BLaER1 (cell line): ENCODE results near the gene OPCML.
A peak's percentile ranks its signal among the peaks of the same experiment; 100 is the strongest.

ENCODE experiments used
- H3K27ac ChIP-seq: shearing (Covaris generic); formaldehyde crosslinking; 2 replicates; pipeline ENCODE4 v1.8.1; 2022
- H3K27me3 ChIP-seq: shearing (Covaris generic); formaldehyde crosslinking; 2 replicates; pipeline ENCODE4 v1.8.1; 2022
- H3K36me3 ChIP-seq: shearing (Covaris generic); formaldehyde crosslinking; 2 replicates; pipeline ENCODE4 v1.8.1; 2022
- H3K4me1 ChIP-seq: shearing (Covaris generic); formaldehyde crosslinking; 2 replicates; pipeline ENCODE4 v1.8.1; 2022
- H3K4me2 ChIP-seq: shearing (Covaris generic); formaldehyde crosslinking; 2 replicates; pipeline ENCODE4 v1.8.1; 2022
- H3K4me3 ChIP-seq: shearing (Covaris generic); formaldehyde crosslinking; 2 replicates; pipeline ENCODE4 v1.8.1; 2022
- H3K9ac ChIP-seq: shearing (Covaris generic); formaldehyde crosslinking; 2 replicates; pipeline ENCODE4 v1.8.1; 2022
- H3K9me3 ChIP-seq: shearing (Covaris generic); formaldehyde crosslinking; 2 replicates; pipeline ENCODE4 v1.8.1; 2022
- H4K20me1 ChIP-seq: shearing (Covaris generic); formaldehyde crosslinking; 2 replicates; pipeline ENCODE4 v1.8.1; 2022
- Cebpa-rat ChIP-seq: shearing (Covaris generic); IDR thresholded peaks from 2 replicates; pipeline ENCODE4 v1.8.1; 2022

The OPCML gene

DNA sequence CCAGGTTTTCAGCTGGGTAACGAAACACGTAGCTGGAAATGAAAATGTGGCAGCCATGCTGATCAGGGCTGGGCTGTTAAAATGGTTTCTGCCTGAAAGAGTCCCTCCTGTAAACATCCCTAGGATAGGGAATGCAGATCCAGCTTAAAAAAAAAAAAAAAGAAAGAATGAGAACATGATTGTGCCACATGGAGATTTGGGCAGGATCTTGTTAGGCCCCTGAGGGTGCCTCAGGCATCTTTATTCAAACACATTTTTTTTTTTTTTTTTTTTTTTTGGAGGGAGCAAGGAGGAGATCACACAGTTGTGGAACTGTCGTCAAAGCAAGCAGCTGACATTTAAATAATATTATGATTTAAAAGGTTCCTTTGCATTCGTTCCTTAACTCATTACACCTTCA lies 900.3 kb downstream of the OPCML start:
- Histone ChIP-seq H3K4me2 (no peak overlapping the region), H3K4me1 (peaks cover 7% of the 10 kb centered on the region; the same call in 1 of the 2 replicates), H3K36me3 (no peaks in the 10 kb centered on the region), H4K20me1 (no peaks in the 10 kb centered on the region), H3K27ac (no peak overlapping the region), H3K4me3 (no peak overlapping the region), H3K9ac (no peak overlapping the region), H3K9me3 (peaks cover 11% of the 10 kb centered on the region), H3K27me3 (no peaks in the 10 kb centered on the region)
- no peak for TF ChIP-seq Cebpa-rat

DNA sequence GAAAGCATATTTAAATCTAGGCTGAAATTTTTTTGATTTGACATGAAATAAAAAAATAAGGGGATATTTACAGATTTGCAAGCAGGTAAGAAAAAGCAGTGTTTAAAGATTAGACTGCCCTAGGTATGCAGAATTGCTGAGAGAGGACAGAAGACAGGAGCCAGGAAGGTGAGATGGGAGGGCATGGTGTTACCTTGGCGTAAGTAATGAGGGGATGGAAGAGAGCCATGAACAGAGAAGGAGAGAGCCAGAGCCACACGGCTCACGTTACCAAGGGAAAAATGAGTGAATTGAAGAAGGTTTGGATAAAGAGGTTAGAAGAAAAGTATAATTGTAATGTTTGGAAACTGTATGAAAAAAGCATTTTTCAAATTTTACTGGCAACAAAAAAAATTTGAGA lies 904.3 kb downstream of the OPCML start:
- H3K27ac ChIP-seq, result no peak overlapping the region

DNA sequence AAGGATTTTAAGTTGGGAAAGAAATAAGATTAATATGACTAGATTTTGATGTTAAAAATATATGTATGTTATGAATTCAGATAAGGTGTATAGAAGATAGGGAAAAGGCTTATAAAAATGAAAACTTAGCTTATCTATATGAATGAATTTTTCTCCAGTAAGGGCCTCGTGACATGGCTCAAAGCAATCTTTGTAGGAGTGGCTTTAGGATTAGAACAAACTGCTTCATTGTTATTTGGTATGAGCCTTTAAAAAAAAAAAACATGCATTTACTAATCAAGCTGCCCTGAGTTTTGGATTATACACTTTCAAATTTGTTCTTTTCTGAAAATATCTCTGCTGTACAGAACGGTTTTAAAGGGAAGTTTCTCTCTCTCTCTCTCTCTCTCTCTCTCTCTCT lies 905.9 kb downstream of the OPCML start:
- H3K9me3 ChIP-seq, result peaks cover 7% of the 10 kb centered on the region
- no peaks in the 10 kb centered on the region for H4K20me1 ChIP-seq
- no peaks in the 10 kb centered on the region for H3K27me3 ChIP-seq
- no peaks in the 10 kb centered on the region for H3K4me1 ChIP-seq
- H3K27ac ChIP-seq, result no peak overlapping the region
- TF ChIP-seq Cebpa-rat, result no peak
- H3K4me2 ChIP-seq, result no peak overlapping the region
- no peak overlapping the region for H3K9ac ChIP-seq
- no peak overlapping the region for H3K4me3 ChIP-seq
- no peaks in the 10 kb centered on the region for H3K36me3 ChIP-seq

More for the DNA sequence above, 904.3 kb downstream of the OPCML start:
- Histone ChIP-seq H3K4me2 (no peak overlapping the region), H3K27me3 (no peaks in the 10 kb centered on the region), H3K9me3 (peaks cover 11% of the 10 kb centered on the region), H3K4me1 (no peaks in the 10 kb centered on the region), H3K4me3 (no peak overlapping the region), H3K9ac (no peak overlapping the region), H3K36me3 (no peaks in the 10 kb centered on the region), H4K20me1 (no peaks in the 10 kb centered on the region)
- TF ChIP-seq Cebpa-rat, result no peak

DNA sequence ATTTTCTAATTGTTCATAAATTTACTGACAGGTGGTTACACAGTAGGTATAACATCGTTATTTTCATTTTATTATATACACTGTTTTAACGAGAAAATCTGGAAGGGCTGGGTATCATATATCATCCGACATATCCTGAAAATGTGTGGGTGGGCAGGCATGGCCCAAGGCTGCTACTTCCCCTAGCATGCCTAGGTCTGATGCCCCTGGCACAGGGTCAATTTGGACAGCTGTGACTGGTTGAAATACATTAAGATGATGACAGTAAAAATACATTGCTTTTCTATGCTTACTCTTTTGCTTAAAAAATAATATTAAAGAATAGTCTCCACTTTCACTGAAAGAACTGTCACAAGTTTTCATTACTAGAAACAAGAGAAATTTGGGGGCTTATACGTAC lies 908.8 kb downstream of the OPCML start:
- H3K9ac ChIP-seq, result no peak overlapping the region
- H4K20me1 ChIP-seq, result no peaks in the 10 kb centered on the region
- no peaks in the 10 kb centered on the region for H3K27me3 ChIP-seq
- H3K4me3 ChIP-seq, result no peak overlapping the region
- no peak overlapping the region for H3K27ac ChIP-seq
- no peak for TF ChIP-seq Cebpa-rat
- peaks cover 5% of the 10 kb centered on the region; the same call in 1 of the 2 replicates for H3K4me1 ChIP-seq
- H3K36me3 ChIP-seq, result no peaks in the 10 kb centered on the region
- H3K9me3 ChIP-seq, result no peaks in the 10 kb centered on the region
- no peak overlapping the region for H3K4me2 ChIP-seq

DNA sequence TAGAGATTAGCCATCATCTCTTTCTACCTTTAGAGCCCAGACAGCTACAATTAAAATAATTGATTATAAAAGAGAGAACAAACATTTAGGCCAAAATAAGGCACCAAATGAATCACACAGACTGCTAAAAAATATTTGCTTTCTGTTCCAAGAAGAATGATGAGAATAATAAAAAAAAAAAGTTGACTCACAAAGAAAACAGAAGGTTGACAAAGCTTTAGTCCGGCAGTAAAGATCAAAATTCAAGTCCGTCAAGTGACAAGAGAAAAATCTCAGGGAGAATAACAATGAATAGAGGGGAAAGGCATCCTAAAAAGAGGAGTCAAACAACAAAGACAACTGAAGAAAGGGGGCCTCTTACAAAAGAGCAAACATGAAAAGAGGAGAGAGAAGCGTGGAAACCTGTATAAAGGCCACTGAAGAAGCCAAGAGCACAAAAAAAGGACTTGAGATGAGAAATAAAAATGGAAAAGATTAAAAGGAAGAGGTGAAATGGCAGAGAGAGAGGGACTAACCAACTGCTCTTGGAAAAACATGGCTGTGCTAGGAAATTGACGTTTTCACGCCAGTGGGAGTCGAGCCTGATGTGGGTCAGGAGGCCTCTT lies 910.2 kb downstream of the OPCML start:
- Histone ChIP-seq H3K36me3 (no peaks in the 10 kb centered on the region), H3K27ac (no peak overlapping the region), H4K20me1 (no peaks in the 10 kb centered on the region), H3K27me3 (no peaks in the 10 kb centered on the region), H3K4me2 (no peak overlapping the region), H3K9ac (no peak overlapping the region), H3K9me3 (no peaks in the 10 kb centered on the region), H3K4me3 (no peak overlapping the region), H3K4me1 (peaks cover 5% of the 10 kb centered on the region; the same call in 1 of the 2 replicates)
- no peak for TF ChIP-seq Cebpa-rat

DNA sequence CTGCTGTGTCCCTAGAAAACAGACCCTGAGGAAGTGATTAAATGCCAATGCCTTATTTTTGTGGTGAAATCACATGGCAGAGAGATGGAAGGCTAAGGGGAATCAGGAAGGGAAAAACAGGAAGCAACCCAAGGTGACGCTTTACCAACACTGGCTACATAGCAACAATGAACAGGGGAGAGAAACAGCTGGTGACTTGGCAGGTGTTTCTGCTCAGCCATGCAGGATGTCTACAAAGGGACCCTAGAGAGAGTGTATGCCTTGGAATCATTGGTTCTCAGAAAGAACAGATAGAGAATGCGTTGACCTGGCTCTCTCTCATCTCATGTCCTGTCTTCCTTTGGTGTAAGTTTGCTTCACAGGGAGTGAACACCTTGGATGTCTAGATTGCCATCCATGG lies 911.9 kb downstream of the OPCML start:
- Histone ChIP-seq H3K9ac (no peak overlapping the region), H3K9me3 (no peaks in the 10 kb centered on the region), H3K27me3 (no peaks in the 10 kb centered on the region), H3K4me1 (peaks cover 5% of the 10 kb centered on the region; the same call in 1 of the 2 replicates), H3K4me3 (no peak overlapping the region), H4K20me1 (no peaks in the 10 kb centered on the region), H3K36me3 (no peaks in the 10 kb centered on the region), H3K27ac (no peak overlapping the region), H3K4me2 (peak overlapping the region; percentile 33)
- TF ChIP-seq Cebpa-rat, result no peak

DNA sequence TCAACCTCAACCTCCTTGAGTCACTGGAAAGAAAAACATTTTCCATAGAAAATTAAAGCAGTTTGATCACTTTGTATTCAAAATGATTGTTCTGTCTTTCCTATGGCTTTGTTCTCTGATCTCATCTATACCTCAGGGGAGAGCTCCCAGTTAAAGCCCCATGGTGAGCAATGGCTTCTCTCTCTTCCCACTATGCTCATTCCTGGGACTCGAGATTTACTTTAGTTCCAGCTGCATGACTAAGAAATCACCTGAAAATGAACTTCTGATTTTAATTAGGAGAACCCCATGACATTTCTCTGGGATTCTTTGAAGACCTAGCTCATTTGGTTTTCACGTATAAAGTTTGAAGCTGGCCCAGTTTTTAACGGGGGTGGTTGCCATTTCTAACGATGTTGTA lies 921.5 kb downstream of the OPCML start:
- Histone ChIP-seq H3K4me1 (no peaks in the 10 kb centered on the region), H3K9me3 (no peaks in the 10 kb centered on the region), H4K20me1 (no peaks in the 10 kb centered on the region), H3K27ac (no peak overlapping the region), H3K4me3 (no peak overlapping the region), H3K36me3 (no peaks in the 10 kb centered on the region), H3K9ac (no peak overlapping the region), H3K27me3 (no peaks in the 10 kb centered on the region), H3K4me2 (no peak overlapping the region)
- TF ChIP-seq Cebpa-rat, result no peak

DNA sequence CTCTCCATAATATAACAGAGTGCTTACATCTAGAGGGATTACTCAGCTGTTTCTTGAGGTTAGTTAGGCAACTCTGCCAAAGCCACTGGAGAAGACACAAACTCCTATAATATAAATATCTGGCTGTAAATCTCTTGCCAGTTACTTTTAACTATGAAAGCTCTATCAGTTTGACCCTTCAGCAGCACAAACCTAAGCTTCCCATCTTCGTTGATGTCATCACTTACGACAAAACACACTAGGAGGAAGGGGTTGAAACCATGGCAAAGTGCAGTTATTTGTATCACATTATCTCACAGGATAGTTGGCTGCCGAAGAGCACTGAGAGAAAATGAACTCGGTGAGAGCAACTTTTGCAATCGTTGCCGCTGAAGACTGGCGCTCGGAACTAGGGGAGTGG lies 922.1 kb downstream of the OPCML start:
- H3K36me3 ChIP-seq, result no peaks in the 10 kb centered on the region
- no peaks in the 10 kb centered on the region for H3K4me1 ChIP-seq
- H3K27ac ChIP-seq, result no peak overlapping the region
- H4K20me1 ChIP-seq, result no peaks in the 10 kb centered on the region
- H3K4me3 ChIP-seq, result no peak overlapping the region
- H3K9me3 ChIP-seq, result no peaks in the 10 kb centered on the region
- no peak overlapping the region for H3K9ac ChIP-seq
- no peak for TF ChIP-seq Cebpa-rat
- H3K4me2 ChIP-seq, result no peak overlapping the region
- no peaks in the 10 kb centered on the region for H3K27me3 ChIP-seq

DNA sequence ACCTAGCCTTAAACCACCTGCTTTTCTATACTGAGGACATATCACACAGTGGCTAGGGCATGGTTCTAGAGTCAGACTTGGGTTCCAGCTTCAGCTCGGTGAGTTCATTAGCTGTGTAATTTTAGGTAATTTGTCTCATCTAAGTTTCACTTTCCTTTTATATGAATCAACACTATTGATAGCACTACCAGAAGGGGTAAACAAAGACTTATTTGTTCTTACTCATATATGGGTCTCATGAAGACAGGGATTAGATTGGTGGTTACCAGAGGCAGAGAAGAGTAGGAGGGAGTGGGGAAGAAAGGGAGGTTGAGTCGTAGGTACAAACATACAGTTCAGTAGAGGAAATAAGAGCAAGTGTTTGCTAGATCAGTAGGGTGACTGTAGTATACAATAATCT lies 924.7 kb downstream of the OPCML start:
- H3K4me2 ChIP-seq, result no peak overlapping the region
- H3K27ac ChIP-seq, result no peak overlapping the region
- H3K27me3 ChIP-seq, result no peaks in the 10 kb centered on the region
- H3K36me3 ChIP-seq, result no peaks in the 10 kb centered on the region
- no peak overlapping the region for H3K4me3 ChIP-seq
- no peaks in the 10 kb centered on the region for H3K4me1 ChIP-seq
- H3K9me3 ChIP-seq, result no peaks in the 10 kb centered on the region
- no peaks in the 10 kb centered on the region for H4K20me1 ChIP-seq
- H3K9ac ChIP-seq, result no peak overlapping the region
- TF ChIP-seq Cebpa-rat, result no peak

DNA sequence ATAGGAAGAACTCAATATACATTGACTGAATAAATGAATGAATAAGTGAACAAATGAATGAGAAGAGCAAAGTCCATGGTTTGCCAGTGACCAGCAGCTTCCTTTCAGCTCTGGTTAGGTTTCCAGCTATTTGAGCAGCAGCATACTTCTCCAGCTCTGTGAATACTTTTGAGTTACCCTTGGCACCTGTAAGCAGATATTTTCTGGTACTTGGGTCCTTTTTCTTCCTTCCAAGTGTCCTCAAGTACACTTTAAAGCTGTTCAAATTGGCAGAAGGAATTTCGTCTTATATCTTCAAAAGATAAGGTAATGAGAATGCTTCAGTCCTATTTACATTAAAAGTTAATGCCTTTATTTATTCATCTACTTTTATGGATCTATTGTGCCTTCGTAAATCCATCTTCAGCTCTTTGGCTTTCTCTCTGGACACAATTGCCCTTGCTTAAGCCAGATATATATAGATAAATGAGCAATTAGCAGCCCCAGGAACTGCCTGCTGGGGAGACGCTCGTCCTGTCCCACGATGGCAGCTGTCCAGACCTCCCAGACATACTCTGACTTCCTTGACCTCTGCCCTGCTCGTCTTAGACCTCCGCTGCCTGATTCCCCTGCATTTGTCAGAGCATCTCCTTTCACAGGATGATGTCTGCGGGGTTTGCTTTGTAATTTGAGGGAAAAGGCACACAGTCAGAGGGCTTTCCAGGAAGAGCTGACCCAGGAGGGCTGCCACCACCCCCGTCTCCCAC lies 926.3 kb downstream of the OPCML start:
- no peaks in the 10 kb centered on the region for H3K36me3 ChIP-seq
- H3K4me1 ChIP-seq, result no peaks in the 10 kb centered on the region
- H4K20me1 ChIP-seq, result no peaks in the 10 kb centered on the region
- H3K9me3 ChIP-seq, result no peaks in the 10 kb centered on the region
- TF ChIP-seq Cebpa-rat, result no peak
- H3K4me2 ChIP-seq, result no peak overlapping the region
- no peaks in the 10 kb centered on the region for H3K27me3 ChIP-seq
- H3K27ac ChIP-seq, result no peak overlapping the region
- no peak overlapping the region for H3K4me3 ChIP-seq
- no peak overlapping the region for H3K9ac ChIP-seq

DNA sequence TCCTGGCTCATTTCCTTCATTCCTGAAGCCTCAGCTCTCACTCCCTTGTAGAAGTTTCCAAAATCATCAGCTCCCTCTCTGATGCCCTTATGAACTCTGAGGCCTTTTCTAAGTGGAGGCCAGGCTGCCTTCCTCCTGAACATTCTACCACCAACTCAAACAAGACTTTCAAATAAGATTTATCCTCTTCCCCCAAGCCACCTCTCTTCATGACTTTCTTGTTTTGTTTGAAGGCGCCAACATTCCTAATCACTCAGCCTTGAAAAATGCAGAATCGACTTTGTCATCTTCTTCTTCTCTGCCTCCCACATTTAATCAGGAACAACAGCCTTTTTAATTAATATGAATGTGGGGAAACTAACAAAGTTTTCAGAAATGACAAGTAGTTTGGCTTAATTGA lies 927.9 kb downstream of the OPCML start:
- Histone ChIP-seq H3K4me3 (no peak overlapping the region), H3K36me3 (no peaks in the 10 kb centered on the region), H3K27ac (no peak overlapping the region), H3K4me2 (no peak overlapping the region), H4K20me1 (no peaks in the 10 kb centered on the region), H3K27me3 (no peaks in the 10 kb centered on the region), H3K4me1 (no peaks in the 10 kb centered on the region), H3K9me3 (no peaks in the 10 kb centered on the region), H3K9ac (no peak overlapping the region)
- no peak for TF ChIP-seq Cebpa-rat
